Activated CD4-positive, alpha-beta T cell treated with anti-CD3 and anti-CD28 coated beads, Interleukin-2, Interleukin-4, amounts not matched to agents 100 ng/mL and 50 ng/mL, durations not matched to agents 16 hours and 8 hours (primary cell): ENCODE measurements around the gene MEAK7.
"Not testable (repeated sequence)": the region's sequence is repeated elsewhere in the genome, so short reads cannot be mapped to it uniquely, and the experiment has no call there.

ENCODE experiments used
- DNase-seq: peaks from one replicate; pipeline ENCODE4 v3.0.0-alpha.2; 2020; ENCODE audit warnings: low spot score

Gene MEAK7

GRCh38 chr16:84532855-84533486 lies 28.5 kb upstream of the MEAK7 start:
- DNase-seq = no peak

DNA sequence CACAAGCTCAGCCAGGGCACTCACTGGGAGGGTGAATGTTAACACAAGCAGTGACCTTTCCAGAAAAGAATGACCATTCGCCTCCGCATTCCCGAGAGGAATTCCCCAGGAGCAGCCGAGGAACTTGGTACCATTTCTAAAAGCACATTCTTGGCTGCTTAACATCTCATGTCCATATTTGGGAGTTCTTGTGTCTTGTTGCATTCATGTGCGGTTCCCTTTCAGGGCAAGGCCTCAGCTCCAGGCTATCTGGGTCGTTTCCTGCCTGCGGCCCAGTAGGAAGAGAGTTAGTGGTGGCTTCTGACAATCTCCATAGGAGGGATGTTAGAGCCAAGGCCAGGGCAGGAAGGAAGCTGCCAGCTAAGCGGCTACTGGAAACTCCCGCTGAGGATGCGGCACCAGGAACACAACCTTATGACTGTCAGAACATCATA lies 27.8 kb upstream of the MEAK7 start:
- no peak for DNase-seq

DNA sequence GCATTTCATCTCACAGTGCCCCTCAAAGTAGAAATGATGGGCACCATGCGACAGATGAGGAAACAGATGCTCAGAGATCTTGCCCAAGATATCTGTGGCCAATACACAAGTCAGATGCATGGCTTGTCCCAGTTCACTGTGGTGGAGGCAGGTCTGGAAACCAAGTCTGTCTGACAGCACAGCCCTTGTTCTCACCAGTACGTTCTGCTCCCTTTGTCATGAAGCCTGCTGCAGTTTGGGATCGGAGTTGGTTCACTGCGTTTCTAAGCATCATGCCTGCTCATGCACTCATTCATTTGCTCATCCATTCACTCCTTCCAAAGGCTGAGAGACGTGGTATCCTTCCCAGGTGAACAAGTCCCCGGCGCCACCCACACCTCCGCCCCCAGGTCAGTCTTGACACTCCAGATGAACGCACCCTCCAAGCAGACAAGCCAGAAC lies 27.2 kb upstream of the MEAK7 start:
- no peak for DNase-seq

DNA sequence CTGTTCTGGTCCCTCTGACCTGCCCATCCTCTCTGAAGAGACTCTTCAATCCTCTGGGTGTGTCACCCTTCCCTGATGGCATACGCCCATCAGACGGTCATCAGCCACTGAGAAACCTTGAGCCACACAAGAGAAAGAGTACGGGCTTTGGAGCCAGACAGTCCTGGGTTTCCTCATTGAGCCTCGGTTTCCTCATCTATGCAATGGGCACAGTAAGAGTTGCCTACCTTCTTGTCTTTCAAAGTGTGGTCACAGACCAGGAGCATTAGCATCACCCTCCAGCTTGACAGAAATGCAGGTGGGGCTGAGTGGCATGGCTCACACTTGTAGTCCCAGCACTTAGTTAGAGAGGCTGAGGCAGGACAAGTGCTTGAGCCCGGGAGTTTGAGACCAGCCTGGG lies 26.1 kb upstream of the MEAK7 start:
- DNase-seq = no peak

DNA sequence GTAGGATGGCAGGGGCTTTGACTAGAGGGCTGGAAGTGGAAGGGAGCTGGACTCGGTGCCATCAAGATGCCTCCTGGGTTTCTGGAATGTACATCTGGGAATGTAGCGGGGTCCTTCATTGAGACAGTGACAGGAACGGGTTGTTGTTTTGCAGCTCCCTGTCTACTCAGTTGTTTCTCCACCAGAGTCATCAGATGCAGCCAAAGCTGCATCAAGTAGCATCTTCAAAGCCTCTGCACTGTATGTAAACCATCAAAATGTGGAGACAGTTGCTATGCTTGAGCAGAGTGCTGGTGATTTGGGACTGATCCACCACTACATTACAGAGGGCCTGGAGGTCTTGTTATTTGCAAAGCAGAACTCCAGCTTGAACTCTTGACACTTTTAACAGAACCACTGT lies 25.1 kb upstream of the MEAK7 start:
- no peak for DNase-seq

- no peak for DNase-seq
Measured at GRCh38 chr16:84528322-84528721, 23.9 kb upstream of the MEAK7 start.

GRCh38 chr16:84527532-84528269 lies 23.2 kb upstream of the MEAK7 start:
- DNase-seq = no peak

GRCh38 chr16:84526794-84527531 lies 22.5 kb upstream of the MEAK7 start:
- no peak for DNase-seq

- DNase-seq = not testable (repeated sequence)
Measured at GRCh38 chr16:84524941-84525581, 20.6 kb upstream of the MEAK7 start.

- DNase-seq = no peak
Measured at GRCh38 chr16:84524346-84524920, 20.0 kb upstream of the MEAK7 start.

GRCh38 chr16:84521497-84521770 lies 17.0 kb upstream of the MEAK7 start:
- DNase-seq = no peak

DNA sequence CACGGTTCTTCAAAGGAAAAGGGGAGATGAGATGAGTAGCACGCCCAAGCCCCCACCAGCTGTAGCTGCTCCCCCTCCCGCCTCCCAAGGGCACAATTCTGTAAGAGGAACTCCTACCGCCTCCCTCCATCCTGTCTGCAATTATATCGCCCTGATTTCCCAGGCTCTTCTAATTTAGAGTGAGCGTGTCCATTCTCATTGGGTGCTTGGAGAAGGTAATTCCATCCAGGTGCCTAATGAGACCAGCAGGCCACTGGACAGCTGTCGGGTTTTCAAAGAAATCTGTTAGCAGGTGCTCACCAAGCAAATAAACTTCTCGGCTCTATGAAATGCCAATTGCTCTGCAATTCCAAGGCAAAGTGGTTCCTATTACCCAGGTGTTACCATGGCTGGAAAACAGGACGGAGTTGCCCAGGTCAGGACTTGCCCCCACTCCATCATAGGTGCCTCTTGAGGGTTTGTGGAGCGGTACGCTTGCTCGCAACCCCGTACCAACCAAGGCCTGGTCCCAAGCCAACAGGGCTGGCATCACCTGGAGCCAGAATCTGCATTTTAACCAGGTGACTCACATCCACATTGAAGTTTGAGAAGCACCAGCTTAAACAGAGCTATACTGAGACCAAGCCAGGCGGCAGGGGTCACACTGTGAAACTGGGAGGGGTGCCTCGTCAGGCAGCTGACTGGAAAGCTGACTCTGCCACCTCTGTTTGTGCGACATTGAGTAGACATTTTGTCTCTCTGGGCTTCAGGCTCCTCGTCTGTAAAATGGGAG lies 16.5 kb upstream of the MEAK7 start:
- DNase-seq = no peak

GRCh38 chr16:84519855-84520254 lies 15.4 kb upstream of the MEAK7 start:
- DNase-seq = no peak

- peak; percentile 73 for DNase-seq
Measured at GRCh38 chr16:84518804-84519341, 14.4 kb upstream of the MEAK7 start.

GRCh38 chr16:84518220-84518619 lies 13.8 kb upstream of the MEAK7 start:
- not testable (repeated sequence) for DNase-seq

DNA sequence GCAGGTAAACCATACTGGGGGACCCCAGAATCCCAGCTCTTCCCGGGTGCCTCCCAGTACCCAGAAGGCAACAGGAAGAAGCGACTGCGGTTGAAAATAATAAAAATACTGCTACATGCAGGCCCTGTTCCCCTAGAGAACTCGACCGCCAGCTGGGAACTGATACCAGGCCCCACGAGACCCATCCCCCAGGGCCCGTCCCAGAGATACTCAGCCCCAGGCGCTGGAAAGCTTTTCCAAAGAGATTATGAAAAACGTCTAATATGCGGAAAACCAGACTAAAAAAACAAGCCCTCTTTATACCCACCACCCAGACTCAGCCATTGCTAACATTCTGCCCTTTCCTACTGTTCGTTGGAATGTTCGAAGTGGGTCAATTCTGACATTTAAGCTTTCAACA lies 12.9 kb upstream of the MEAK7 start:
- no peak for DNase-seq

DNA sequence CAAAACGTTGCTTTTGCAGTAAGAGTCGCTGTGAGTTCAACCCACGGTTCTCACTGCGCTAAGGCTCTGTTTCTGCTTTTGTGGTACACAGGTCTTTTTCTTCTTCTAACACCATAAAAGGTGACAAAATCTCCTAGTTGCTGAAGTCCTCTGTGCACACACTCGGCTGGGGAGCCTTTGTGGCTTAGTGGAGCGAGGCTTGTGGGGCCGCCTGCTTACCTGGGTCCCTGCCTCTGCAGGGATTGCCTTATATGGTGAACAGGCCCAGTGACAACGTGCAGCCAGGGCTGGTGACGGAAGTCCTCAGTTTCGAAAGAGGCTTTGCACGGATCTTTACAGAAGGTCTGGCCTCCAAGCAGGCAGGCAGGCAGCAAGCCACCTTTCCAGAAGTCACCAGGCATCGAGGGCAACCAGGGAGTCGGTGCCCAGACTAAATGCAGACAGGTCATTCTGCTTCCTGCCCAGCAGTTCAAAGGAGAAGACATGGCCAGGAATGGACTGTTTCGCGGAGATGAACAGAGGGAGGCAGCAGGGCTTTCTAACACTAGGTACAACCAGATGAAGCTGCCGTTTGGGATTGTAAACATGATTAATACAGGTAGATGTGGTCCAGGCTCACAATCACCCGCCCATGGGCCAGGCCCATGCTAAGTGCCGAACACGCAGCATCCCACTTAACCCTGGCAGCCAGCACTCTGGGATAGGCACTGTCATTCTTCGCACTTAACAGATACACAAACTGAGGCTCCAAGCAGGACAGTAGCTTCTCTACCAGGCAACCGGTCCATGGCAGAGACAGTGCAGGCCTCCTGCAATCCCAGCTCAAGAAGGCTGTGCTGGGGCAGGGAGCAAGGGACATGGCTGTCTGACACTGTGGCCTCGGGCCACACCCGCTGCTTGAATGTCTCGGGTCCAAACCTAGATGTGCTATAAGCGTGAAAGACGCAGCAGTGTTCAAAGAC lies 10.7 kb upstream of the MEAK7 start:
- peak; percentile 95 for DNase-seq

DNA sequence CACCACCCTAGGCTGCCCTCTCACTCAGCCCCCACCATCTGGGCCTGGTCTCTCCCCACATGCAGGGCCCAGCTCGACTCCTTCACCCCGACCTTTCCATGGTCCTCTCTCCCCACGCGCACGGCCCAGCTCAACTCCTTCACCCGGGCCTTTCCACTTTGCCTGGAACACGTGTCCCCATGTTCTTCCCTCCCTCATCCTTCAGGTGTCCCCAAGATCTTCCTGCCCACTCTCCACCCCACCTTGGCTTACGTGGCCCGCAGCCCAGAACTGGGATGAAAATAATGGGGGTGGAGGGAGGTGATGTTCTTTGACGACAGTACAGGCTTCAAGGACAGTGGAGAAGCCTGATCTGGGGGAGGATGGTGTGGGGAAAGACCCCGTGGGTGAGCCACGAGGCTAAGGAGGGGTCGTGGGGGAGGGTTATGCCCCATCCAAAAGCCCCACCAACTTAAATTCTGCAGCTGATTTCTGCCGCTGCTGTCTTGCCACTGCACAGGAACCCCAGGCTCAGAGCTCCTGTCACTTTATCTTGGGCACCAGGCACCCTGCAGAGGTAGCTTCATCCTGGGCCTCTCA lies 9.9 kb upstream of the MEAK7 start:
- no peak for DNase-seq

- no peak for DNase-seq
Measured at GRCh38 chr16:84513666-84514065, 9.2 kb upstream of the MEAK7 start.

GRCh38 chr16:84513123-84513522 lies 8.7 kb upstream of the MEAK7 start:
- DNase-seq = no peak
